Activated CD8-positive, alpha-beta memory T cell treated with anti-CD3 and anti-CD28 coated beads, Interleukin-2, amount 50 U/mL, for 1 hour (primary cell): Measurements from ENCODE around the gene EIF2S3.
"Not testable (repeated sequence)": the region's sequence is repeated elsewhere in the genome, so short reads cannot be mapped to it uniquely, and the experiment has no call there.

Source experiments
- DNase-seq: peaks from one replicate; pipeline ENCODE4 v3.0.0-alpha.2; 2020; ENCODE audit errors: extremely low read depth

Gene EIF2S3

GRCh38 chrX:24054182-24055042, at the start of gene EIF2S3:
Gene EIF2S3 (plus strand): TSS chrX:24054956. CDS start chrX:24054969, 13 bp downstream.
- peak; percentile 71 for DNase-seq

- DNase-seq: no peak
Measured at GRCh38 chrX:24005028-24005427, 49.7 kb upstream of the EIF2S3 start.

- DNase-seq: no peak
Measured at GRCh38 chrX:24005867-24006266, 48.9 kb upstream of the EIF2S3 start.

- no peak for DNase-seq
Measured at GRCh38 chrX:24012266-24012665, 42.5 kb upstream of the EIF2S3 start.

GRCh38 chrX:24014388-24015018, 40.3 kb upstream of the EIF2S3 start:
- no peak for DNase-seq

- DNase-seq: no peak
Measured at GRCh38 chrX:24017674-24018073, 37.1 kb upstream of the EIF2S3 start.

- no peak for DNase-seq
Measured at GRCh38 chrX:24018809-24019208, 35.9 kb upstream of the EIF2S3 start.

- no peak for DNase-seq
Measured at GRCh38 chrX:24019448-24019847, 35.3 kb upstream of the EIF2S3 start.

- no peak for DNase-seq
Measured at GRCh38 chrX:24020306-24020876, 34.4 kb upstream of the EIF2S3 start.

- no peak for DNase-seq
Measured at GRCh38 chrX:24023544-24023943, 31.2 kb upstream of the EIF2S3 start.

GRCh38 chrX:24023972-24024669, 30.6 kb upstream of the EIF2S3 start:
- DNase-seq: no peak

- DNase-seq: peak; percentile 36
Measured at GRCh38 chrX:24024819-24025740, 29.7 kb upstream of the EIF2S3 start.

- no peak for DNase-seq
Measured at GRCh38 chrX:24025741-24026403, 28.9 kb upstream of the EIF2S3 start.

GRCh38 chrX:24026432-24026831, 28.3 kb upstream of the EIF2S3 start:
- DNase-seq: no peak

- DNase-seq: no peak
Measured at GRCh38 chrX:24027086-24027485, 27.7 kb upstream of the EIF2S3 start, which contains the start of gene KLHL15. Gene KLHL15 (minus strand): TSS chrX:24027186. CDS start chrX:24006693, 20,493 bp downstream.

GRCh38 chrX:24027985-24028384, 26.8 kb upstream of the EIF2S3 start:
- DNase-seq: no peak

GRCh38 chrX:24030597-24030996, 24.2 kb upstream of the EIF2S3 start:
- no peak for DNase-seq

- DNase-seq: no peak
Measured at GRCh38 chrX:24034485-24034884, 20.3 kb upstream of the EIF2S3 start.

GRCh38 chrX:24037729-24038128, 17.0 kb upstream of the EIF2S3 start:
- no peak for DNase-seq

GRCh38 chrX:24046060-24046459, 8.7 kb upstream of the EIF2S3 start:
- DNase-seq: not testable (repeated sequence)
